Neuron (in vitro differentiated cells): Measurements from ENCODE around the gene ADCYAP1.
A peak's percentile ranks its signal among the peaks of the same experiment; 100 is the strongest.

ENCODE experiments used
- H2AFZ ChIP-seq: one replicate; pipeline ENCODE4 v1.6.1; 2013; ENCODE audit warnings: low read depth, mild to moderate bottlenecking, inconsistent platforms, low read length, moderate library complexity
- H3K27me3 ChIP-seq: one replicate; pipeline ENCODE4 v1.6.1; 2013; ENCODE audit warnings: low read length; ENCODE audit not compliant: insufficient read depth
- H3K36me3 ChIP-seq: one replicate; pipeline ENCODE4 v1.6.1; 2013; ENCODE audit warnings: low read length; ENCODE audit not compliant: insufficient read depth
- H3K4me1 ChIP-seq: one replicate; pipeline ENCODE4 v1.6.1; 2013; ENCODE audit warnings: low read length; ENCODE audit not compliant: insufficient read depth
- H3K4me3 ChIP-seq: 2 replicates; pipeline ENCODE4 v1.5.1; 2013; ENCODE audit warnings: mild to moderate bottlenecking, low read length, moderate library complexity
- H3K9me3 ChIP-seq: one replicate; pipeline ENCODE4 v1.6.1; 2013; ENCODE audit warnings: low read length

The ADCYAP1 gene

GRCh38 chr18:905307-905947, 756 bp downstream of the ADCYAP1 start:
- Histone ChIP-seq H3K9me3 (no peaks in the 10 kb centered on the region), H2AFZ (no peak overlapping the region), H3K4me3 (no peak overlapping the region), H3K36me3 (no peaks in the 10 kb centered on the region), H3K27me3 (peaks cover 85% of the 10 kb centered on the region), H3K4me1 (peaks cover 7% of the 10 kb centered on the region)

GRCh38 chr18:905948-906415, 1.3 kb downstream of the ADCYAP1 start:
- Histone ChIP-seq H2AFZ (no peak overlapping the region), H3K9me3 (no peaks in the 10 kb centered on the region), H3K27me3 (peaks cover 85% of the 10 kb centered on the region), H3K4me1 (peaks cover 7% of the 10 kb centered on the region), H3K36me3 (no peaks in the 10 kb centered on the region), H3K4me3 (no peak overlapping the region)

GRCh38 chr18:906416-907114, 1.9 kb downstream of the ADCYAP1 start:
- Histone ChIP-seq H3K4me3 (no peak overlapping the region), H3K36me3 (no peaks in the 10 kb centered on the region), H3K9me3 (no peaks in the 10 kb centered on the region)

GRCh38 chr18:907115-907884, 2.6 kb downstream of the ADCYAP1 start:
- Histone ChIP-seq H3K27me3 (peaks cover 93% of the 10 kb centered on the region), H3K4me3 (peak overlapping the region; percentile 9), H3K4me1 (peaks cover 7% of the 10 kb centered on the region), H2AFZ (peak overlapping the region; percentile 75), H3K36me3 (no peaks in the 10 kb centered on the region), H3K9me3 (no peaks in the 10 kb centered on the region)

More at GRCh38 chr18:906416-907114, 1.9 kb downstream of the ADCYAP1 start:
- peaks cover 89% of the 10 kb centered on the region for H3K27me3 ChIP-seq
- peaks cover 7% of the 10 kb centered on the region for H3K4me1 ChIP-seq
- H2AFZ ChIP-seq = no peak overlapping the region

GRCh38 chr18:907885-908757, 3.5 kb downstream of the ADCYAP1 start:
- no peaks in the 10 kb centered on the region for H3K9me3 ChIP-seq
- H3K4me3 ChIP-seq = peak overlapping the region; percentile 9
- no peaks in the 10 kb centered on the region for H3K36me3 ChIP-seq
- peaks cover 7% of the 10 kb centered on the region for H3K4me1 ChIP-seq
- peaks cover 89% of the 10 kb centered on the region for H3K27me3 ChIP-seq
- H2AFZ ChIP-seq = peak overlapping the region; percentile 75

- H3K4me1 ChIP-seq = peaks cover 7% of the 10 kb centered on the region
- no peaks in the 10 kb centered on the region for H3K36me3 ChIP-seq
- H3K4me3 ChIP-seq = no peak overlapping the region
- peak overlapping the region; percentile 44 for H2AFZ ChIP-seq
- peaks cover 80% of the 10 kb centered on the region for H3K27me3 ChIP-seq
- no peaks in the 10 kb centered on the region for H3K9me3 ChIP-seq
Observed at GRCh38 chr18:908758-909724, 4.4 kb downstream of the ADCYAP1 start.

GRCh38 chr18:910247-910646, 5.6 kb downstream of the ADCYAP1 start:
- Histone ChIP-seq H3K27me3 (peaks cover 72% of the 10 kb centered on the region), H2AFZ (no peak overlapping the region), H3K36me3 (no peaks in the 10 kb centered on the region), H3K4me3 (no peak overlapping the region), H3K4me1 (peaks cover 7% of the 10 kb centered on the region), H3K9me3 (no peaks in the 10 kb centered on the region)

GRCh38 chr18:911025-911424, 6.4 kb downstream of the ADCYAP1 start:
- Histone ChIP-seq H3K4me1 (peaks cover 7% of the 10 kb centered on the region), H3K36me3 (no peaks in the 10 kb centered on the region), H2AFZ (no peak overlapping the region), H3K9me3 (no peaks in the 10 kb centered on the region), H3K27me3 (peaks cover 64% of the 10 kb centered on the region), H3K4me3 (no peak overlapping the region)

GRCh38 chr18:911486-911885, 6.8 kb downstream of the ADCYAP1 start:
- Histone ChIP-seq H2AFZ (no peak overlapping the region), H3K4me1 (peaks cover 7% of the 10 kb centered on the region), H3K4me3 (no peak overlapping the region), H3K36me3 (no peaks in the 10 kb centered on the region), H3K27me3 (peaks cover 60% of the 10 kb centered on the region), H3K9me3 (no peaks in the 10 kb centered on the region)

- Histone ChIP-seq H3K4me1 (no peaks in the 10 kb centered on the region), H3K36me3 (no peaks in the 10 kb centered on the region), H2AFZ (no peak overlapping the region), H3K27me3 (peaks cover 14% of the 10 kb centered on the region), H3K9me3 (no peaks in the 10 kb centered on the region), H3K4me3 (no peak overlapping the region)
Observed at GRCh38 chr18:916562-916961, 11.9 kb downstream of the ADCYAP1 start.

- no peaks in the 10 kb centered on the region for H3K36me3 ChIP-seq
- no peak overlapping the region for H3K4me3 ChIP-seq
- peaks cover 6% of the 10 kb centered on the region for H3K27me3 ChIP-seq
- no peak overlapping the region for H2AFZ ChIP-seq
- no peaks in the 10 kb centered on the region for H3K4me1 ChIP-seq
- H3K9me3 ChIP-seq = no peaks in the 10 kb centered on the region
Observed at GRCh38 chr18:919078-919477, 14.4 kb downstream of the ADCYAP1 start.
